H9 (cell line): ENCODE data around the gene POU4F3. TPM values are rescaled to one million over a fixed set of nuclear protein-coding genes. Genes with fewer than 3 reads are reported as not detected.

Source experiments
- DNase-seq: peaks from one replicate; pipeline ENCODE4 v3.0.0-alpha.2; 2017
- H2AFZ ChIP-seq: one replicate; pipeline ENCODE4 v1.6.1; 2013; ENCODE audit warnings: mild to moderate bottlenecking, low read length, control low read depth, moderate library complexity
- H2AK5ac ChIP-seq: 2 replicates; pipeline ENCODE4 v1.6.1; 2013; ENCODE audit warnings: low read length, control low read depth, mixed read lengths; ENCODE audit not compliant: insufficient read length
- H2BK120ac ChIP-seq: one replicate; pipeline ENCODE4 v1.6.1; 2013; ENCODE audit warnings: low read depth, mild to moderate bottlenecking, low read length, control low read depth, inconsistent platforms; ENCODE audit not compliant: poor library complexity, severe bottlenecking
- H2BK12ac ChIP-seq: 2 replicates; pipeline ENCODE4 v1.6.1; 2013; ENCODE audit warnings: low read length, control low read depth, mixed read lengths, low read depth; ENCODE audit not compliant: insufficient read length
- H2BK15ac ChIP-seq: 2 replicates; pipeline ENCODE4 v1.6.1; 2013; ENCODE audit warnings: low read depth, low read length, control low read depth
- H2BK20ac ChIP-seq: one replicate; pipeline ENCODE4 v1.6.1; 2013; ENCODE audit warnings: low read depth, mild to moderate bottlenecking, low read length, control low read depth, inconsistent platforms; ENCODE audit not compliant: poor library complexity, severe bottlenecking
- H2BK5ac ChIP-seq: 2 replicates; pipeline ENCODE4 v1.6.1; 2013; ENCODE audit warnings: low read length, control low read depth, mixed read lengths; ENCODE audit not compliant: insufficient read length
- H3K14ac ChIP-seq: 2 replicates; pipeline ENCODE4 v1.6.1; 2013; ENCODE audit warnings: low read length, control low read depth; ENCODE audit not compliant: insufficient read depth
- H3K18ac ChIP-seq: 2 replicates; pipeline ENCODE4 v1.6.1; 2013; ENCODE audit warnings: low read depth, mild to moderate bottlenecking, mixed read lengths, low read length, control low read depth; ENCODE audit not compliant: insufficient read length
- H3K23ac ChIP-seq: 2 replicates; pipeline ENCODE4 v1.6.1; 2013; ENCODE audit warnings: low read length, control low read depth, mixed read lengths, low read depth; ENCODE audit not compliant: insufficient read length
- H3K23me2 ChIP-seq: 2 replicates; pipeline ENCODE4 v1.6.1; 2013; ENCODE audit warnings: low read depth, mild to moderate bottlenecking, mixed read lengths, low read length, control low read depth; ENCODE audit not compliant: insufficient read length, poor library complexity, severe bottlenecking
- H3K27ac ChIP-seq: 2 replicates; pipeline ENCODE4 v1.5.1; 2013; ENCODE audit warnings: low read length, control low read depth, mixed read lengths, low read depth; ENCODE audit not compliant: insufficient read length
- H3K27me3 ChIP-seq: 2 replicates; pipeline ENCODE4 v1.6.1; 2013; ENCODE audit warnings: low read length, control low read depth, inconsistent platforms; ENCODE audit not compliant: insufficient read depth
- H3K4ac ChIP-seq: 2 replicates; pipeline ENCODE4 v1.6.1; 2013; ENCODE audit warnings: low read depth, mild to moderate bottlenecking, control low read depth, inconsistent platforms, low read length, moderate library complexity
- H3K4me1 ChIP-seq: 2 replicates; pipeline ENCODE4 v1.6.1; 2013; ENCODE audit warnings: low read length, control low read depth, inconsistent platforms; ENCODE audit not compliant: insufficient read depth
- H3K4me2 ChIP-seq: 2 replicates; pipeline ENCODE4 v1.6.1; 2013; ENCODE audit warnings: low read length, control low read depth, mixed read lengths; ENCODE audit not compliant: insufficient read length, insufficient read depth
- H3K56ac ChIP-seq: 2 replicates; pipeline ENCODE4 v1.6.1; 2013; ENCODE audit warnings: low read depth, mild to moderate bottlenecking, mixed read lengths, low read length, control low read depth; ENCODE audit not compliant: insufficient read length
- H3K79me1 ChIP-seq: 2 replicates; pipeline ENCODE4 v1.6.1; 2013; ENCODE audit warnings: low read depth, mild to moderate bottlenecking, moderate library complexity, low read length, control low read depth, inconsistent platforms; ENCODE audit not compliant: insufficient read depth, poor library complexity, severe bottlenecking
- H3K79me2 ChIP-seq: 2 replicates; pipeline ENCODE4 v1.6.1; 2013; ENCODE audit warnings: low read length, control low read depth, inconsistent platforms; ENCODE audit not compliant: insufficient read depth
- H3K9ac ChIP-seq: 2 replicates; pipeline ENCODE4 v1.6.1; 2013; ENCODE audit warnings: low read length, control low read depth, mixed read lengths; ENCODE audit not compliant: insufficient read length; ENCODE audit errors: extremely low read depth
- H3K9me3 ChIP-seq: one replicate; pipeline ENCODE4 v1.6.1; 2013; ENCODE audit warnings: low read depth, low read length, inconsistent platforms; ENCODE audit not compliant: control insufficient read depth
- H3T11ph ChIP-seq: one replicate; pipeline ENCODE4 v1.6.1; 2013; ENCODE audit warnings: mild to moderate bottlenecking, low read length, control low read depth, inconsistent platforms
- H4K20me1 ChIP-seq: one replicate; pipeline ENCODE4 v1.6.1; 2013; ENCODE audit not compliant: control insufficient read depth, insufficient read length, insufficient read depth
- H4K5ac ChIP-seq: 2 replicates; pipeline ENCODE4 v1.6.1; 2013; ENCODE audit warnings: low read depth, mild to moderate bottlenecking, mixed read lengths, low read length, control low read depth; ENCODE audit not compliant: insufficient read length
- H4K8ac ChIP-seq: replicated peaks from 2 replicates; pipeline ENCODE4 v1.6.1; 2013; ENCODE audit warnings: low read length, control low read depth, mixed read lengths, low read depth; ENCODE audit not compliant: insufficient read length
- H4K91ac ChIP-seq: 2 replicates; pipeline ENCODE4 v1.6.1; 2013; ENCODE audit warnings: low read depth, mild to moderate bottlenecking, moderate library complexity, mixed read lengths, low read length, control low read depth; ENCODE audit not compliant: insufficient read length
- H3K27ac Mint-ChIP-seq, 3 experiments: 2 replicates in 2 of 3; 3 replicates in 1 of 3; pipeline ENCODE4 v1.8.0; 2020 to 2021; ENCODE audit warnings: mixed read lengths in 3 of 3, mild to moderate bottlenecking in 1 of 3, moderate library complexity in 1 of 3
- H3K27me3 Mint-ChIP-seq: 2 replicates; pipeline ENCODE4 v1.8.0; 2021; ENCODE audit warnings: low read depth, mild to moderate bottlenecking, moderate library complexity, mixed read lengths
- H3K36me3 Mint-ChIP-seq, 3 experiments: 2 replicates in 2 of 3; 3 replicates in 1 of 3; pipeline ENCODE4 v1.8.0; 2020 to 2021; ENCODE audit warnings: low read depth in 3 of 3, mixed read lengths in 3 of 3; ENCODE audit not compliant: insufficient read depth in 1 of 3
- H3K4me1 Mint-ChIP-seq, 2 experiments: 2 replicates each; pipeline ENCODE4 v1.8.0; 2020; ENCODE audit warnings: mixed read lengths in 2 of 2
- H3K4me3 Mint-ChIP-seq, 2 experiments: 2 replicates in 1 of 2; 3 replicates in 1 of 2; pipeline ENCODE4 v1.8.0; 2020 to 2021; ENCODE audit warnings: mild to moderate bottlenecking in 2 of 2, mixed read lengths in 2 of 2, moderate library complexity in 1 of 2
- H3K9me3 Mint-ChIP-seq, 2 experiments: 2 replicates in 1 of 2; 3 replicates in 1 of 2; pipeline ENCODE4 v1.8.0; 2020; ENCODE audit warnings: mild to moderate bottlenecking in 2 of 2, mixed read lengths in 2 of 2, moderate library complexity in 1 of 2
- WGBS: extraction: QIAGEN DNeasy Blood & Tissue Kit; methylation state at CpG from one replicate; pipeline ENCODE4 v1.1.7; 2013; ENCODE audit warnings: missing lambda C conversion rate, low lambda C conversion rate, mixed read lengths; ENCODE audit not compliant: insufficient read length; ENCODE audit errors: extremely low coverage; 5-methylcytosine and 5-hydroxymethylcytosine counted together
- total RNA-seq: library from RNA; stranded (reverse); gene quantifications from 2 replicates; pipeline ENCODE4 v1.2.1, GENCODE V29; 2021
- TF ChIP-seq, protein P1 (sequence below): fragments of 200-600 bp; sonication (generic); conservative IDR thresholded peaks from 3 replicates; pipeline ENCODE4 v1.8.0; 2021; ENCODE audit warnings: antibody characterized with exemption, mild to moderate bottlenecking

The POU4F3 gene
- total RNA-seq, 1 experiment from 2014 or later: not detected

DNA sequence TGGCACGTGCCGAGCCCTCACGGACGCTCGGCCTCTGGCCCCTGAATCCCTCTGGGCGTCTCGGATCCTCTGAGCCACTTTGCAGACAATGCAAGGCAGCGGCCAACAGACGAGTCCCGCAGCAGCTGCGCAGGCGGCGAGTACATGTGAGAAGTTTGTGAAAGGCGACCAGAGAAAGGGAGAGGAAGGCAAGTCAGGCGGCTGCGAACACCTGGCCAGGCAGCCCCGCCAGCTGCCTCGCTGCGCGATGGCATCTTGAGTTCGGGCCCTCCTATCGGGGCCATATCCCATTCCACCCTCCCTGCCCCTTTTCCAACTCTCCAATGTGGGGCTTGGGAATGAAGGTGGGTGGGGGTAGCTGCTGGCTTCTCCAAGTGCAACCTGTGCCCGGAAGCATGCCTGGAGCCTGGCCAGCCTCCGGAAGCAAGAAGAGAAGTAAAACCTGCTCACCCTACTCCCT, 4.5 kb upstream of the POU4F3 start:
- peak; percentile 73 for DNase-seq
- Histone ChIP-seq H3K9ac (no peak overlapping the region), H3K23me2 (peaks cover 2% of the 10 kb centered on the region), H3K23ac (no peak overlapping the region), H2BK5ac (no peak overlapping the region), H2BK12ac (no peak overlapping the region), H3K9me3 (no peaks in the 10 kb centered on the region), H3K79me2 (no peaks in the 10 kb centered on the region), H2BK120ac (no peak overlapping the region), H3K27me3 (peaks cover 71% of the 10 kb centered on the region), H4K5ac (no peak overlapping the region), H2BK15ac (no peak overlapping the region), H3T11ph (no peak overlapping the region), H3K4me2 (peak overlapping the region; percentile 40), H3K56ac (no peak overlapping the region), H4K8ac (no peak overlapping the region), H3K4ac (no peak overlapping the region), H3K27ac (no peak overlapping the region), H4K91ac (no peak overlapping the region), H2AFZ (no peak overlapping the region), H3K14ac (no peak overlapping the region), H3K18ac (no peak overlapping the region), H3K4me1 (0 out of 2 replicates have a peak, but pooled peaks cover 2% of the 10 kb centered on the region), H2AK5ac (no peak overlapping the region), H4K20me1 (no peaks in the 10 kb centered on the region), H3K79me1 (no peaks in the 10 kb centered on the region), H2BK20ac (no peak overlapping the region)
- peaks cover 35 to 51% of the 10 kb centered on the region in 2 experiments for H3K4me1 Mint-ChIP-seq
- H3K36me3 Mint-ChIP-seq: no peaks in the 10 kb centered on the region; a peak in 1 of 7 replicates
- peaks cover 99% of the 10 kb centered on the region for H3K27me3 Mint-ChIP-seq
- no peak overlapping the region for H3K27ac Mint-ChIP-seq
- TF ChIP-seq, protein P1, sequence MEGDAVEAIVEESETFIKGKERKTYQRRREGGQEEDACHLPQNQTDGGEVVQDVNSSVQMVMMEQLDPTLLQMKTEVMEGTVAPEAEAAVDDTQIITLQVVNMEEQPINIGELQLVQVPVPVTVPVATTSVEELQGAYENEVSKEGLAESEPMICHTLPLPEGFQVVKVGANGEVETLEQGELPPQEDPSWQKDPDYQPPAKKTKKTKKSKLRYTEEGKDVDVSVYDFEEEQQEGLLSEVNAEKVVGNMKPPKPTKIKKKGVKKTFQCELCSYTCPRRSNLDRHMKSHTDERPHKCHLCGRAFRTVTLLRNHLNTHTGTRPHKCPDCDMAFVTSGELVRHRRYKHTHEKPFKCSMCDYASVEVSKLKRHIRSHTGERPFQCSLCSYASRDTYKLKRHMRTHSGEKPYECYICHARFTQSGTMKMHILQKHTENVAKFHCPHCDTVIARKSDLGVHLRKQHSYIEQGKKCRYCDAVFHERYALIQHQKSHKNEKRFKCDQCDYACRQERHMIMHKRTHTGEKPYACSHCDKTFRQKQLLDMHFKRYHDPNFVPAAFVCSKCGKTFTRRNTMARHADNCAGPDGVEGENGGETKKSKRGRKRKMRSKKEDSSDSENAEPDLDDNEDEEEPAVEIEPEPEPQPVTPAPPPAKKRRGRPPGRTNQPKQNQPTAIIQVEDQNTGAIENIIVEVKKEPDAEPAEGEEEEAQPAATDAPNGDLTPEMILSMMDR: no peak
- no CpG with 5 or more reads among the region's 24 CpGs for WGBS
- peaks cover 0 to 6% of the 10 kb centered on the region in 2 experiments; a peak in 2 of 5 replicates for H3K9me3 Mint-ChIP-seq
- peak overlapping the region in 1 of 2 experiments; percentile 66; a peak in 3 of 5 replicates for H3K4me3 Mint-ChIP-seq
